ENCODE measurements around the gene BMX. TPM values are rescaled to one million over a fixed set of nuclear protein-coding genes. Genes with fewer than 3 reads are reported as not detected.

Gene BMX
- total RNA-seq, 1 experiment from 2014 or later: not detected

DNA sequence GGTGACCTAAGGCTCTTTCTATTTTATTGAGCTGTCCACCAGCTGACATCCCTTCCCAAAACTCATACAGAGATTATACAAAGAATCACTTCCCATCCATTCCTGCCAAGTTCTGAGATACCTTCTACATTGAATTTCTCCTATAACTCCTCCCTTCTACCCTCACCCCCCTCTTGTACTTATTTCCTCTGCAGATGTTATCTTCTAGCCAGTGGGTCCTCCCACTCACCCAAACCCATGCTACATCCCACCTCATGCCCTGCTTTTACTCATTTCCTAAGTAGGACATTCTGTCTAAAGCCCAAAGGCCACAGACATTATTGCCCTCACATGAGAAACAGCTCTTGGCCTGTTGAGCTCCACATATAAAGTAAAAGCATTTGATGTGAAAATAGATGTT, 28.6 kb downstream of the BMX start:
- no peak overlapping the region for H3K27ac ChIP-seq (ENCODE audit: low read length)
- H2AFZ ChIP-seq (ENCODE audit: low read length): no peak overlapping the region
- H3K9me3 ChIP-seq (ENCODE audit: low read length): no peaks in the 10 kb centered on the region
- H3K27me3 ChIP-seq (ENCODE audit: low read length): no peaks in the 10 kb centered on the region
- H4K20me1 ChIP-seq (ENCODE audit: low read length): no peaks in the 10 kb centered on the region
- H3K36me3 ChIP-seq (ENCODE audit: low read depth, low read length): no peaks in the 10 kb centered on the region
- no peak for ATAC-seq
- H3K4me2 ChIP-seq (ENCODE audit: low read length): no peak overlapping the region
- TF ChIP-seq EZH2 (IDR thresholded peaks at IDR 0.05; ENCODE audit: low read length, unreplicated experiment): no peak
- TF ChIP-seq, protein P1, sequence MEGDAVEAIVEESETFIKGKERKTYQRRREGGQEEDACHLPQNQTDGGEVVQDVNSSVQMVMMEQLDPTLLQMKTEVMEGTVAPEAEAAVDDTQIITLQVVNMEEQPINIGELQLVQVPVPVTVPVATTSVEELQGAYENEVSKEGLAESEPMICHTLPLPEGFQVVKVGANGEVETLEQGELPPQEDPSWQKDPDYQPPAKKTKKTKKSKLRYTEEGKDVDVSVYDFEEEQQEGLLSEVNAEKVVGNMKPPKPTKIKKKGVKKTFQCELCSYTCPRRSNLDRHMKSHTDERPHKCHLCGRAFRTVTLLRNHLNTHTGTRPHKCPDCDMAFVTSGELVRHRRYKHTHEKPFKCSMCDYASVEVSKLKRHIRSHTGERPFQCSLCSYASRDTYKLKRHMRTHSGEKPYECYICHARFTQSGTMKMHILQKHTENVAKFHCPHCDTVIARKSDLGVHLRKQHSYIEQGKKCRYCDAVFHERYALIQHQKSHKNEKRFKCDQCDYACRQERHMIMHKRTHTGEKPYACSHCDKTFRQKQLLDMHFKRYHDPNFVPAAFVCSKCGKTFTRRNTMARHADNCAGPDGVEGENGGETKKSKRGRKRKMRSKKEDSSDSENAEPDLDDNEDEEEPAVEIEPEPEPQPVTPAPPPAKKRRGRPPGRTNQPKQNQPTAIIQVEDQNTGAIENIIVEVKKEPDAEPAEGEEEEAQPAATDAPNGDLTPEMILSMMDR (conservative IDR thresholded peaks at IDR 0.05; ENCODE audit: low read depth, low read length): no peak
- TF ChIP-seq EZH2phosphoT487 (IDR thresholded peaks at IDR 0.05; ENCODE audit: borderline replicate concordance, low read length): no peak
- H3K79me2 ChIP-seq (ENCODE audit: low read length): no peaks in the 10 kb centered on the region
- no peak overlapping the region for H3K4me3 ChIP-seq (ENCODE audit: low read length)
- H3K4me1 ChIP-seq (ENCODE audit: insufficient read depth, low read length): no peaks in the 10 kb centered on the region; the same call in 1 of the 2 replicates
- CTCF ChIA-PET: no interaction called here
- DNase-seq: no peak
- POLR2A ChIA-PET (ENCODE audit: unreplicated experiment): no interaction called here
- intact Hi-C loops (cut with micrococcal nuclease): no loop called here
- BruUV-seq (replicated peaks): no TSS peak
- no peak overlapping the region for H3K9ac ChIP-seq (ENCODE audit: low read length)
- no peaks in the 10 kb centered on the region for H3F3A ChIP-seq (ENCODE audit: low read length, unreplicated experiment)
- H3K9me2 ChIP-seq (replicated peaks; ENCODE audit: low read length): no peaks in the 10 kb centered on the region

DNA sequence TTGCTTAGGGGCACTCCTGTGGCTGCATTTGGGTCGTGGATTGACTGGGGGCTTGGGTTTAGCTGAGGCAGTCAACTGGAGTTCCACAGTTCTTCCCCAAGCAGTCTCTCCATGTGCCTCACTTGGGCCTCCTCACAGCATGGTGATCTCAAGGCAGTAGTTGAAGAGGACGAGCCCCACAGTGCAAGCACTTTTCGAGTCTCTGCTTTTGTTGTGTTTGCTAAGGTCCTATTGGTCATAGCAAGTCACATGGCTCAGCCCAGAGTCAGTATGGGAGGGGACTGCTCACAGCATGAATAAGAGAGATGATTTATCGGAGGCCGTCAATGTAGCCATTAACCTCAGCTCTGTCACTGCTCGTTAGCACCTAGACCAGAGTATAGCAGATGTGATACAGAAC, 29.7 kb downstream of the BMX start:
- Histone ChIP-seq H3F3A (ENCODE audit: low read length, unreplicated experiment) (no peaks in the 10 kb centered on the region), H3K9ac (ENCODE audit: low read length) (no peak overlapping the region), H2AFZ (ENCODE audit: low read length) (no peak overlapping the region), H3K27ac (ENCODE audit: low read length) (no peak overlapping the region), H3K4me1 (ENCODE audit: insufficient read depth, low read length) (no peaks in the 10 kb centered on the region; the same call in 1 of the 2 replicates), H3K79me2 (ENCODE audit: low read length) (no peaks in the 10 kb centered on the region), H4K20me1 (ENCODE audit: low read length) (no peaks in the 10 kb centered on the region), H3K27me3 (ENCODE audit: low read length) (no peaks in the 10 kb centered on the region), H3K9me3 (ENCODE audit: low read length) (no peaks in the 10 kb centered on the region), H3K36me3 (ENCODE audit: low read depth, low read length) (no peaks in the 10 kb centered on the region), H3K9me2 (replicated peaks; ENCODE audit: low read length) (no peaks in the 10 kb centered on the region), H3K4me2 (ENCODE audit: low read length) (no peak overlapping the region), H3K4me3 (ENCODE audit: low read length) (no peak overlapping the region)
- ChIA-PET POLR2A (ENCODE audit: unreplicated experiment) (no interaction called here), CTCF (no interaction called here)
- ATAC-seq (no peak), DNase-seq (no peak)
- intact Hi-C loops (cut with micrococcal nuclease): no loop called here
- TF ChIP-seq, protein P1 (conservative IDR thresholded peaks at IDR 0.05; ENCODE audit: low read depth, low read length): no peak
- BruUV-seq (replicated peaks): no TSS peak

DNA sequence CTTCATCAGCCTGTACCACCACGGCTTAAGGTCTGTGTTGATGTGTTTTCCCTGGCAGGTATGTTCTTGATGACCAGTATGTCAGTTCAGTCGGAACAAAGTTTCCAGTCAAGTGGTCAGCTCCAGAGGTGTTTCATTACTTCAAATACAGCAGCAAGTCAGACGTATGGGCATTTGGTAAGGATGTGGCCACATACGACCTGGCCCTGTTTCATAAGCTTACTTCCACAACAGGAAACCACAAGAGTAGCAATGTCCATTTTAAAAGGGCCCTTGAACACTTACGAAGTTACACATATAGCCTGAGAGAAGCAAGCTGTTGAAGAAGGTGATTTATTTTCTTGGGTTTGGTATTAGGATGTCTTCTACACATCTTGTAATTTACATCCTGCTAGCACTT, 46.1 kb downstream of the BMX start:
- no TSS peak for BruUV-seq (replicated peaks)
- no peak overlapping the region for H2AFZ ChIP-seq (ENCODE audit: low read length)
- H3K4me2 ChIP-seq (ENCODE audit: low read length): no peak overlapping the region
- H3F3A ChIP-seq (ENCODE audit: low read length, unreplicated experiment): no peaks in the 10 kb centered on the region
- H3K4me1 ChIP-seq (ENCODE audit: insufficient read depth, low read length): no peaks in the 10 kb centered on the region
- H3K4me3 ChIP-seq (ENCODE audit: low read length): no peak overlapping the region
- H3K27ac ChIP-seq (ENCODE audit: low read length): no peak overlapping the region
- CTCF ChIA-PET: no interaction called here
- no peaks in the 10 kb centered on the region for H3K9me3 ChIP-seq (ENCODE audit: low read length)
- POLR2A ChIA-PET (ENCODE audit: unreplicated experiment): no interaction called here
- H3K36me3 ChIP-seq (ENCODE audit: low read depth, low read length): no peaks in the 10 kb centered on the region
- no peaks in the 10 kb centered on the region for H4K20me1 ChIP-seq (ENCODE audit: low read length)
- H3K9me2 ChIP-seq (replicated peaks; ENCODE audit: low read length): no peaks in the 10 kb centered on the region
- H3K27me3 ChIP-seq (ENCODE audit: low read length): no peaks in the 10 kb centered on the region
- H3K9ac ChIP-seq (ENCODE audit: low read length): no peak overlapping the region
- no peak for ATAC-seq
- intact Hi-C loops (cut with micrococcal nuclease): no loop called here
- TF ChIP-seq EZH2phosphoT487 (IDR thresholded peaks at IDR 0.05; ENCODE audit: borderline replicate concordance, low read length): no peak
- no peak for TF ChIP-seq EZH2 (IDR thresholded peaks at IDR 0.05; ENCODE audit: low read length, unreplicated experiment)
- TF ChIP-seq, protein P1 (conservative IDR thresholded peaks at IDR 0.05; ENCODE audit: low read depth, low read length): no peak
- no peaks in the 10 kb centered on the region for H3K79me2 ChIP-seq (ENCODE audit: low read length)
- no peak for DNase-seq

Data from PC-3 (cell line).